ENCODE results near the gene FBXL7. TPM values are rescaled to one million over a fixed set of nuclear protein-coding genes. Genes with fewer than 3 reads are reported as not detected.

FBXL7 gene
- total and polyA plus RNA-seq, 2 donors (not counting 1 experiment from before 2014, with no cell fraction given), result 6.4 to 12.9 TPM

- peak in 1 of 2 donors; percentile 52 for DNase-seq (ENCODE audit: low read depth in 2 of 2)
- Histone ChIP-seq H3K4me1 (ENCODE audit: control insufficient read depth, extremely low read depth, insufficient read depth, low read length) (peaks cover 5% of the 10 kb centered on the region), H3K36me3 (ENCODE audit: control insufficient read depth, insufficient read depth, low read length) (no peaks in the 10 kb centered on the region), H3K9me3 (ENCODE audit: control insufficient read depth, insufficient read depth, low read depth, low read length) (no peaks in the 10 kb centered on the region), H3K9ac (ENCODE audit: insufficient read depth, low read length) (no peak overlapping the region), H3K4me3 (replicated peaks in 1 of 4; ENCODE audit: control extremely low read depth in 1 of 4, insufficient read depth in 1 of 4, low read depth in 3 of 4, low read length in 4 of 4) (peak overlapping the region in 1 of 4 experiments; percentile 17), H3K79me2 (ENCODE audit: control insufficient read depth, insufficient read depth, low read length) (no peaks in the 10 kb centered on the region), H2AFZ (ENCODE audit: low read length) (no peak overlapping the region), H3K4me2 (ENCODE audit: extremely low read depth, insufficient read depth, low read length) (peak overlapping the region; percentile 65), H4K20me1 (ENCODE audit: control insufficient read depth, extremely low read depth, insufficient read depth, low read length) (no peaks in the 10 kb centered on the region), H3K27me3 (ENCODE audit: control insufficient read depth, insufficient read depth, low read length) (no peaks in the 10 kb centered on the region), H3K27ac (ENCODE audit: insufficient read depth, low read length) (peak overlapping the region; percentile 55)
- no peak for TF ChIP-seq CTCF (conservative IDR thresholded peaks at IDR 0.05 in 1 of 2, IDR thresholded peaks at IDR 0.05 in 1 of 2; ENCODE audit: low read depth in 1 of 2, low read length in 2 of 2)
- no peak for TF ChIP-seq EZH2 (IDR thresholded peaks at IDR 0.05; ENCODE audit: low read length, missing control alignments)
Observed at GRCh38 chr5:15621094-15621493, 121.1 kb downstream of the FBXL7 start.

- no peak overlapping the region for H3K4me2 ChIP-seq (ENCODE audit: extremely low read depth, insufficient read depth, low read length)
- H4K20me1 ChIP-seq (ENCODE audit: control insufficient read depth, extremely low read depth, insufficient read depth, low read length), result no peaks in the 10 kb centered on the region
- no peaks in the 10 kb centered on the region for H3K27me3 ChIP-seq (ENCODE audit: control insufficient read depth, insufficient read depth, low read length)
- no peaks in the 10 kb centered on the region for H3K36me3 ChIP-seq (ENCODE audit: control insufficient read depth, insufficient read depth, low read length)
- H3K4me3 ChIP-seq (replicated peaks in 1 of 4; ENCODE audit: control extremely low read depth in 1 of 4, insufficient read depth in 1 of 4, low read depth in 3 of 4, low read length in 4 of 4), result no peak overlapping the region
- peaks cover 5% of the 10 kb centered on the region for H3K4me1 ChIP-seq (ENCODE audit: control insufficient read depth, extremely low read depth, insufficient read depth, low read length)
- H2AFZ ChIP-seq (ENCODE audit: low read length), result no peak overlapping the region
- no peaks in the 10 kb centered on the region for H3K9me3 ChIP-seq (ENCODE audit: control insufficient read depth, insufficient read depth, low read depth, low read length)
- no peak overlapping the region for H3K27ac ChIP-seq (ENCODE audit: insufficient read depth, low read length)
- DNase-seq (ENCODE audit: low read depth in 2 of 2), result no peak
- H3K9ac ChIP-seq (ENCODE audit: insufficient read depth, low read length), result no peak overlapping the region
- H3K79me2 ChIP-seq (ENCODE audit: control insufficient read depth, insufficient read depth, low read length), result no peaks in the 10 kb centered on the region
- TF ChIP-seq EZH2 (IDR thresholded peaks at IDR 0.05; ENCODE audit: low read length, missing control alignments), result no peak
- no peak for TF ChIP-seq CTCF (conservative IDR thresholded peaks at IDR 0.05 in 1 of 2, IDR thresholded peaks at IDR 0.05 in 1 of 2; ENCODE audit: low read depth in 1 of 2, low read length in 2 of 2)
Observed at GRCh38 chr5:15623794-15624193, 123.8 kb downstream of the FBXL7 start.

DNA sequence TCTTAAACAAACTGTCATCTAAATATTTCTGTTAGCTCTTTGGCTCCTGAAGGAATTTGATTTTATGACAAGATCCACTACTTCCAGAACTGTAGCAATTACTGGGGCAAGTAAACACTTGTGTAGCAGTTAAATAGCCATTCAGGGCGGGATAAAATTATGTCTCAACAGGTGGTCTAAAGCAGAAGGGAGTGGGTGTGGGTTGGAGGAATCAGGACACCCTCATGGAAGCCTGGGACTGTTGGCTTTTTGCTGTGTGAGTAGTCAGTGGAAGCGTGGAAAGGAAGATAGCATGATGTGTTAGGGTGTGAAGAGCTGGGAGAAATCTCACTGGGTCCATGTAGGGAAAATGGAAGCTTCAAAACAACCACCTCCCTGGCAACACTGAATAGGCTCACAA lies 127.1 kb downstream of the FBXL7 start:
- Histone ChIP-seq H3K36me3 (ENCODE audit: control insufficient read depth, insufficient read depth, low read length) (no peaks in the 10 kb centered on the region), H3K27ac (ENCODE audit: insufficient read depth, low read length) (no peak overlapping the region), H3K4me1 (ENCODE audit: control insufficient read depth, extremely low read depth, insufficient read depth, low read length) (no peaks in the 10 kb centered on the region), H3K4me2 (ENCODE audit: extremely low read depth, insufficient read depth, low read length) (no peak overlapping the region), H3K27me3 (ENCODE audit: control insufficient read depth, insufficient read depth, low read length) (no peaks in the 10 kb centered on the region), H3K9ac (ENCODE audit: insufficient read depth, low read length) (no peak overlapping the region), H3K79me2 (ENCODE audit: control insufficient read depth, insufficient read depth, low read length) (no peaks in the 10 kb centered on the region), H4K20me1 (ENCODE audit: control insufficient read depth, extremely low read depth, insufficient read depth, low read length) (no peaks in the 10 kb centered on the region), H3K4me3 (replicated peaks in 1 of 4; ENCODE audit: control extremely low read depth in 1 of 4, insufficient read depth in 1 of 4, low read depth in 3 of 4, low read length in 4 of 4) (no peak overlapping the region), H3K9me3 (ENCODE audit: control insufficient read depth, insufficient read depth, low read depth, low read length) (no peaks in the 10 kb centered on the region), H2AFZ (ENCODE audit: low read length) (no peak overlapping the region)
- TF ChIP-seq EZH2 (IDR thresholded peaks at IDR 0.05; ENCODE audit: low read length, missing control alignments) (no peak), CTCF (conservative IDR thresholded peaks at IDR 0.05 in 1 of 2, IDR thresholded peaks at IDR 0.05 in 1 of 2; ENCODE audit: low read depth in 1 of 2, low read length in 2 of 2) (no peak)
- no peak for DNase-seq (ENCODE audit: low read depth in 2 of 2)

Data from fibroblast of lung (primary cell).